Measurements from ENCODE around the gene GLCE. TPM values are rescaled to one million over a fixed set of nuclear protein-coding genes. Genes with fewer than 3 reads are reported as not detected.

GLCE gene
- total RNA-seq, 2 donors from 2014 or later = 5.6 to 6.1 TPM

GRCh38 chr15:69170597-69170996 lies 10.2 kb downstream of the GLCE start:
- DNase-seq (no peak), ATAC-seq (no peak)
- H3K27ac Mint-ChIP-seq = no peak overlapping the region
- H3K4me1 Mint-ChIP-seq = peaks cover 9% of the 10 kb centered on the region
- H3K36me3 Mint-ChIP-seq (ENCODE audit: low read depth) = peaks cover 4% of the 10 kb centered on the region
- no peaks in the 10 kb centered on the region for H3K9me3 ChIP-seq (ENCODE audit: control insufficient read depth, low read length, poor library complexity, severe bottlenecking)
- no peaks in the 10 kb centered on the region for H3K27me3 Mint-ChIP-seq
- H3K4me3 Mint-ChIP-seq = no peak overlapping the region

GRCh38 chr15:69172847-69173246 lies 12.4 kb downstream of the GLCE start:
- H3K4me3 Mint-ChIP-seq = no peak overlapping the region
- peaks cover 4% of the 10 kb centered on the region for H3K36me3 Mint-ChIP-seq (ENCODE audit: low read depth)
- no peak for ATAC-seq

GRCh38 chr15:69175536-69175935 lies 15.1 kb downstream of the GLCE start:
- no peaks in the 10 kb centered on the region for H3K27me3 Mint-ChIP-seq

More at GRCh38 chr15:69172847-69173246, 12.4 kb downstream of the GLCE start:
- no peak overlapping the region for H3K27ac Mint-ChIP-seq
- no peak for DNase-seq
- no peaks in the 10 kb centered on the region for H3K27me3 Mint-ChIP-seq
- H3K4me1 Mint-ChIP-seq = peaks cover 6% of the 10 kb centered on the region
- no peaks in the 10 kb centered on the region for H3K9me3 ChIP-seq (ENCODE audit: control insufficient read depth, low read length, poor library complexity, severe bottlenecking)

GRCh38 chr15:69181424-69181823 lies 21.0 kb downstream of the GLCE start:
- H3K4me1 Mint-ChIP-seq = no peaks in the 10 kb centered on the region
- H3K4me3 Mint-ChIP-seq = no peak overlapping the region
- no peaks in the 10 kb centered on the region for H3K27me3 Mint-ChIP-seq
- ATAC-seq (no peak), DNase-seq (no peak)
- H3K9me3 ChIP-seq (ENCODE audit: control insufficient read depth, low read length, poor library complexity, severe bottlenecking) = no peaks in the 10 kb centered on the region
- H3K27ac Mint-ChIP-seq = no peak overlapping the region
- H3K36me3 Mint-ChIP-seq (ENCODE audit: low read depth) = peaks cover 2% of the 10 kb centered on the region

More at GRCh38 chr15:69175536-69175935, 15.1 kb downstream of the GLCE start:
- Mint-ChIP-seq H3K36me3 (ENCODE audit: low read depth) (peaks cover 4% of the 10 kb centered on the region), H3K4me1 (peaks cover 4% of the 10 kb centered on the region), H3K27ac (no peak overlapping the region), H3K4me3 (no peak overlapping the region)
- no peaks in the 10 kb centered on the region for H3K9me3 ChIP-seq (ENCODE audit: control insufficient read depth, low read length, poor library complexity, severe bottlenecking)
- ATAC-seq = no peak
- no peak for DNase-seq

- no peaks in the 10 kb centered on the region for H3K27me3 Mint-ChIP-seq
These were observed 24.8 kb downstream of the GLCE start for GRCh38 chr15:69185216-69185615.

GRCh38 chr15:69185706-69186105 lies 25.3 kb downstream of the GLCE start:
- H3K9me3 ChIP-seq (ENCODE audit: control insufficient read depth, low read length, poor library complexity, severe bottlenecking) = no peaks in the 10 kb centered on the region
- DNase-seq (no peak), ATAC-seq (no peak)
- H3K27ac Mint-ChIP-seq = no peak overlapping the region
- no peaks in the 10 kb centered on the region for H3K36me3 Mint-ChIP-seq (ENCODE audit: low read depth)
- H3K27me3 Mint-ChIP-seq = no peaks in the 10 kb centered on the region
- H3K4me1 Mint-ChIP-seq = no peaks in the 10 kb centered on the region
- H3K4me3 Mint-ChIP-seq = no peak overlapping the region

More at GRCh38 chr15:69185216-69185615, 24.8 kb downstream of the GLCE start:
- ATAC-seq (no peak), DNase-seq (no peak)
- H3K27ac Mint-ChIP-seq = no peak overlapping the region
- H3K4me3 Mint-ChIP-seq = no peak overlapping the region
- H3K4me1 Mint-ChIP-seq = no peaks in the 10 kb centered on the region
- no peaks in the 10 kb centered on the region for H3K36me3 Mint-ChIP-seq (ENCODE audit: low read depth)
- no peaks in the 10 kb centered on the region for H3K9me3 ChIP-seq (ENCODE audit: control insufficient read depth, low read length, poor library complexity, severe bottlenecking)

- Mint-ChIP-seq H3K4me3 (no peak overlapping the region), H3K27ac (no peak overlapping the region), H3K27me3 (no peaks in the 10 kb centered on the region), H3K4me1 (peaks cover 7% of the 10 kb centered on the region), H3K36me3 (ENCODE audit: low read depth) (no peaks in the 10 kb centered on the region)
- DNase-seq (no peak), ATAC-seq (no peak)
- no peaks in the 10 kb centered on the region for H3K9me3 ChIP-seq (ENCODE audit: control insufficient read depth, low read length, poor library complexity, severe bottlenecking)
These were observed 28.7 kb downstream of the GLCE start for GRCh38 chr15:69189157-69189556.

GRCh38 chr15:69190091-69190490 lies 29.7 kb downstream of the GLCE start:
- H3K9me3 ChIP-seq (ENCODE audit: control insufficient read depth, low read length, poor library complexity, severe bottlenecking) = no peaks in the 10 kb centered on the region
- no peak overlapping the region for H3K27ac Mint-ChIP-seq
- no peaks in the 10 kb centered on the region for H3K36me3 Mint-ChIP-seq (ENCODE audit: low read depth)
- ATAC-seq (no peak), DNase-seq (no peak)
- peaks cover 10% of the 10 kb centered on the region for H3K4me1 Mint-ChIP-seq
- H3K27me3 Mint-ChIP-seq = no peaks in the 10 kb centered on the region
- H3K4me3 Mint-ChIP-seq = no peak overlapping the region

- H3K36me3 Mint-ChIP-seq (ENCODE audit: low read depth) = no peaks in the 10 kb centered on the region
- H3K4me3 Mint-ChIP-seq = no peak overlapping the region
- no peak for DNase-seq
- no peaks in the 10 kb centered on the region for H3K27me3 Mint-ChIP-seq
- H3K4me1 Mint-ChIP-seq = peaks cover 10% of the 10 kb centered on the region
- no peak for ATAC-seq
- H3K9me3 ChIP-seq (ENCODE audit: control insufficient read depth, low read length, poor library complexity, severe bottlenecking) = no peaks in the 10 kb centered on the region
- H3K27ac Mint-ChIP-seq = no peak overlapping the region
These were observed 30.1 kb downstream of the GLCE start for GRCh38 chr15:69190504-69190903.

- DNase-seq = no peak
- no peaks in the 10 kb centered on the region for H3K27me3 Mint-ChIP-seq
- H3K9me3 ChIP-seq (ENCODE audit: control insufficient read depth, low read length, poor library complexity, severe bottlenecking) = no peaks in the 10 kb centered on the region
These were observed 33.8 kb downstream of the GLCE start for GRCh38 chr15:69194025-69194827.

GRCh38 chr15:69194854-69195253 lies 34.4 kb downstream of the GLCE start:
- ATAC-seq (no peak), DNase-seq (no peak)
- Mint-ChIP-seq H3K4me1 (peaks cover 12% of the 10 kb centered on the region), H3K27ac (no peak overlapping the region), H3K36me3 (ENCODE audit: low read depth) (peaks cover 4% of the 10 kb centered on the region), H3K27me3 (no peaks in the 10 kb centered on the region), H3K4me3 (no peak overlapping the region)
- H3K9me3 ChIP-seq (ENCODE audit: control insufficient read depth, low read length, poor library complexity, severe bottlenecking) = no peaks in the 10 kb centered on the region

More at GRCh38 chr15:69194025-69194827, 33.8 kb downstream of the GLCE start:
- H3K27ac Mint-ChIP-seq = no peak overlapping the region
- peaks cover 4% of the 10 kb centered on the region for H3K36me3 Mint-ChIP-seq (ENCODE audit: low read depth)
- no peak overlapping the region for H3K4me3 Mint-ChIP-seq
- no peak for ATAC-seq
- peaks cover 12% of the 10 kb centered on the region for H3K4me1 Mint-ChIP-seq

- ATAC-seq = no peak
- no peak for DNase-seq
- no peaks in the 10 kb centered on the region for H3K9me3 ChIP-seq (ENCODE audit: control insufficient read depth, low read length, poor library complexity, severe bottlenecking)
- H3K36me3 Mint-ChIP-seq (ENCODE audit: low read depth) = peaks cover 2% of the 10 kb centered on the region
- H3K27me3 Mint-ChIP-seq = no peaks in the 10 kb centered on the region
- H3K4me3 Mint-ChIP-seq = no peak overlapping the region
- H3K4me1 Mint-ChIP-seq = no peaks in the 10 kb centered on the region
- H3K27ac Mint-ChIP-seq = no peak overlapping the region
These were observed 40.7 kb downstream of the GLCE start for GRCh38 chr15:69200832-69201745.

GRCh38 chr15:69206079-69206478 lies 45.6 kb downstream of the GLCE start:
- no peak for ATAC-seq
- Mint-ChIP-seq H3K4me3 (no peak overlapping the region), H3K27ac (no peak overlapping the region), H3K4me1 (peaks cover 4% of the 10 kb centered on the region), H3K36me3 (ENCODE audit: low read depth) (no peaks in the 10 kb centered on the region), H3K27me3 (no peaks in the 10 kb centered on the region)
- no peaks in the 10 kb centered on the region for H3K9me3 ChIP-seq (ENCODE audit: control insufficient read depth, low read length, poor library complexity, severe bottlenecking)
- DNase-seq = no peak
